ENCODE measurements around the gene IFT74. TPM values are rescaled to one million over a fixed set of nuclear protein-coding genes. Genes with fewer than 3 reads are reported as not detected.

IFT74 gene
- total and polyA plus RNA-seq, 2 of the 13 experiments (the other 11 are each of a cell fraction or from before 2014, with no cell fraction given) = 4.2 to 12.3 TPM

DNA sequence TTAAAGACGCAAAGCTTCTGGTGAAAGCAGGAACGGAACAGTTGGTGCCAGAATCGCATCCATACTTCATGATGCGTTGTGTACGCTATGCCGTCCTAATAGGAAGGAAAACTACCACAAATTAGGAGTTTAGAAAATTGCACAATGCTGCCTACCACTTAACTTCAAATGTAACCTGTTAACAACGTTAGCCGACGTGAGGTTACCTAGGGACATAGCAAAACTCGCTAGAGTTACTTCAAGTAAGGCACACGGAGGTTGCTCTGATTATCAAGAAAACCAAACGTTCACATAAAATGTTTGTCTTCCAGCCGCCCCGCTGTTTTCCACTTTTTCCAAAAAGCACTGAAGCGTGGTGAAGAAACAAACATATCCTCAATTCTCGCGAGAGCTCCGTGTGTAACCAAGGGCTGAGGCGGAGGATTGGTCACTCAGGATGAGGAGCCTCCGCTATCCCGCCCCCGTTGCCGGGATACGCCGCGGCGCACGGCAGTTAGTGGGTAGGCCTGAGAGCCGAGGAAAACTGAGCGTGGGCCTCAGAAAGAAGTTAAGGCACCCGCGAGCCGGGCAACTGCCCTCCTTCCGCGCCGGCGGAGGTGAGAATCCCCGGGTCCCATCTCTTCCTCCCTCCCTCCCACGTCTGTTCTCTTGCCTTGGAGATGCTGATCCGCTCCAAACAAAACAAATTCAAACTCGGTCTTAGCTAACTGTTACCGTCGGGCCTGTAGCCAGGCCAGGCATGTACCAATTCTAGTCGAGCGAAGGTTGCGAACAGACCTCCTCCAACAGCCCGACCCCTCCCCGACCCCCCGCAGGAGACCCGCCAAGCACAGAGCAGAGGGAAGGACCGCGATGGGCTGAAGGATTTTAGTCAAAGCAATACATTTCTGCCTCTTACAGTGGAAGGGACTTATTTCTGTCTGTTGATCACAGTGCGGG, at the start of gene IFT74 (continued):
- TF ChIP-seq ZNF646 (CRISPR knock-in tag; IDR thresholded peaks at IDR 0.05) (0 out of 2 replicates have a peak, but pooled peaks have one; percentile 37), SP2 (CRISPR knock-in tag; IDR thresholded peaks at IDR 0.05) (peak; percentile 86), TBX3 (IDR thresholded peaks at IDR 0.05; ENCODE audit: borderline replicate concordance) (no peak), TFDP1 (CRISPR knock-in tag; IDR thresholded peaks at IDR 0.05; ENCODE audit: borderline replicate concordance) (no peak), DPF2 (CRISPR knock-in tag; IDR thresholded peaks at IDR 0.05; ENCODE audit: borderline replicate concordance, low read depth) (no peak), ATF1 (CRISPR knock-in tag; IDR thresholded peaks at IDR 0.05) (no peak; the same call in 1 of the 2 replicates), SRSF1 (optimal IDR thresholded peaks at IDR 0.05; ENCODE audit: low read depth, low read length) (peak; percentile 51)
- TF ChIP-seq, protein P1, sequence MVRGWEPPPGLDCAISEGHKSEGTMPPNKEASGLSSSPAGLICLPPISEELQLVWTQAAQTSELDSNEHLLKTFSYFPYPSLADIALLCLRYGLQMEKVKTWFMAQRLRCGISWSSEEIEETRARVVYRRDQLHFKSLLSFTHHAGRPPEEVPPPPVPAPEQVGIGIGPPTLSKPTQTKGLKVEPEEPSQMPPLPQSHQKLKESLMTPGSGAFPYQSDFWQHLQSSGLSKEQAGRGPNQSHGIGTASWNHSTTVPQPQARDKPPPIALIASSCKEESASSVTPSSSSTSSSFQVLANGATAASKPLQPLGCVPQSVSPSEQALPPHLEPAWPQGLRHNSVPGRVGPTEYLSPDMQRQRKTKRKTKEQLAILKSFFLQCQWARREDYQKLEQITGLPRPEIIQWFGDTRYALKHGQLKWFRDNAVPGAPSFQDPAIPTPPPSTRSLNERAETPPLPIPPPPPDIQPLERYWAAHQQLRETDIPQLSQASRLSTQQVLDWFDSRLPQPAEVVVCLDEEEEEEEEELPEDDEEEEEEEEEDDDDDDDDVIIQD (CRISPR knock-in tag; IDR thresholded peaks at IDR 0.05; ENCODE audit: low read depth) = no peak
- TF ChIP-seq, protein P2, sequence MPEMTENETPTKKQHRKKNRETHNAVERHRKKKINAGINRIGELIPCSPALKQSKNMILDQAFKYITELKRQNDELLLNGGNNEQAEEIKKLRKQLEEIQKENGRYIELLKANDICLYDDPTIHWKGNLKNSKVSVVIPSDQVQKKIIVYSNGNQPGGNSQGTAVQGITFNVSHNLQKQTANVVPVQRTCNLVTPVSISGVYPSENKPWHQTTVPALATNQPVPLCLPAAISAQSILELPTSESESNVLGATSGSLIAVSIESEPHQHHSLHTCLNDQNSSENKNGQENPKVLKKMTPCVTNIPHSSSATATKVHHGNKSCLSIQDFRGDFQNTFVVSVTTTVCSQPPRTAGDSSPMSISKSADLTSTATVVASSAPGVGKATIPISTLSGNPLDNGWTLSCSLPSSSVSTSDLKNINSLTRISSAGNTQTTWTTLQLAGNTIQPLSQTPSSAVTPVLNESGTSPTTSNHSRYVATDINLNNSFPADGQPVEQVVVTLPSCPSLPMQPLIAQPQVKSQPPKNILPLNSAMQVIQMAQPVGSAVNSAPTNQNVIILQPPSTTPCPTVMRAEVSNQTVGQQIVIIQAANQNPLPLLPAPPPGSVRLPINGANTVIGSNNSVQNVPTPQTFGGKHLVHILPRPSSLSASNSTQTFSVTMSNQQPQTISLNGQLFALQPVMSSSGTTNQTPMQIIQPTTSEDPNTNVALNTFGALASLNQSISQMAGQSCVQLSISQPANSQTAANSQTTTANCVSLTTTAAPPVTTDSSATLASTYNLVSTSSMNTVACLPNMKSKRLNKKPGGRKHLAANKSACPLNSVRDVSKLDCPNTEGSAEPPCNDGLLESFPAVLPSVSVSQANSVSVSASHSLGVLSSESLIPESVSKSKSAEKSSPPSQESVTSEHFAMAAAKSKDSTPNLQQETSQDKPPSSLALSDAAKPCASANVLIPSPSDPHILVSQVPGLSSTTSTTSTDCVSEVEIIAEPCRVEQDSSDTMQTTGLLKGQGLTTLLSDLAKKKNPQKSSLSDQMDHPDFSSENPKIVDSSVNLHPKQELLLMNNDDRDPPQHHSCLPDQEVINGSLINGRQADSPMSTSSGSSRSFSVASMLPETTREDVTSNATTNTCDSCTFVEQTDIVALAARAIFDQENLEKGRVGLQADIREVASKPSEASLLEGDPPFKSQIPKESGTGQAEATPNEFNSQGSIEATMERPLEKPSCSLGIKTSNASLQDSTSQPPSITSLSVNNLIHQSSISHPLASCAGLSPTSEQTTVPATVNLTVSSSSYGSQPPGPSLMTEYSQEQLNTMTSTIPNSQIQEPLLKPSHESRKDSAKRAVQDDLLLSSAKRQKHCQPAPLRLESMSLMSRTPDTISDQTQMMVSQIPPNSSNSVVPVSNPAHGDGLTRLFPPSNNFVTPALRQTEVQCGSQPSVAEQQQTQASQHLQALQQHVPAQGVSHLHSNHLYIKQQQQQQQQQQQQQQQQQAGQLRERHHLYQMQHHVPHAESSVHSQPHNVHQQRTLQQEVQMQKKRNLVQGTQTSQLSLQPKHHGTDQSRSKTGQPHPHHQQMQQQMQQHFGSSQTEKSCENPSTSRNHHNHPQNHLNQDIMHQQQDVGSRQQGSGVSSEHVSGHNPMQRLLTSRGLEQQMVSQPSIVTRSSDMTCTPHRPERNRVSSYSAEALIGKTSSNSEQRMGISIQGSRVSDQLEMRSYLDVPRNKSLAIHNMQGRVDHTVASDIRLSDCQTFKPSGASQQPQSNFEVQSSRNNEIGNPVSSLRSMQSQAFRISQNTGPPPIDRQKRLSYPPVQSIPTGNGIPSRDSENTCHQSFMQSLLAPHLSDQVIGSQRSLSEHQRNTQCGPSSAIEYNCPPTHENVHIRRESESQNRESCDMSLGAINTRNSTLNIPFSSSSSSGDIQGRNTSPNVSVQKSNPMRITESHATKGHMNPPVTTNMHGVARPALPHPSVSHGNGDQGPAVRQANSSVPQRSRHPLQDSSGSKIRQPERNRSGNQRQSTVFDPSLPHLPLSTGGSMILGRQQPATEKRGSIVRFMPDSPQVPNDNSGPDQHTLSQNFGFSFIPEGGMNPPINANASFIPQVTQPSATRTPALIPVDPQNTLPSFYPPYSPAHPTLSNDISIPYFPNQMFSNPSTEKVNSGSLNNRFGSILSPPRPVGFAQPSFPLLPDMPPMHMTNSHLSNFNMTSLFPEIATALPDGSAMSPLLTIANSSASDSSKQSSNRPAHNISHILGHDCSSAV (CRISPR knock-in tag; IDR thresholded peaks at IDR 0.05; ENCODE audit: borderline replicate concordance) = no peak

Data from HepG2 (cell line).